ENCODE data around the gene TAS1R1. TPM values are rescaled to one million over a fixed set of nuclear protein-coding genes. Genes with fewer than 3 reads are reported as not detected.

The TAS1R1 gene
- total RNA-seq, 1 experiment from 2014 or later, result not detected

- no peak for DNase-seq
- Histone ChIP-seq H3K4me1 (peaks cover 28% of the 10 kb centered on the region), H3K4me3 (ENCODE audit: low read depth, low read length) (no peak overlapping the region), H3K36me3 (ENCODE audit: control insufficient read depth, insufficient read depth, low read length) (no peaks in the 10 kb centered on the region), H3K9me3 (no peaks in the 10 kb centered on the region), H3K27me3 (replicated peaks; ENCODE audit: control insufficient read depth, insufficient read depth, low read length) (no peaks in the 10 kb centered on the region)
- H3K36me3 Mint-ChIP-seq (ENCODE audit: insufficient read depth, unreplicated experiment), result peaks cover 22% of the 10 kb centered on the region
- POLR2A ChIA-PET, result interaction anchor here (0.7 kb wide), 1 partner anchor 22 kb away, joined by 3 read pairs; no protein-coding TSS in a partner anchor
- intact Hi-C loops (cut with micrococcal nuclease; ENCODE audit: unreplicated experiment), result no loop called here
- H3K27me3 Mint-ChIP-seq (ENCODE audit: insufficient read depth, unreplicated experiment), result no peaks in the 10 kb centered on the region
- peak overlapping the region; percentile 13 for H3K27ac Mint-ChIP-seq (ENCODE audit: unreplicated experiment)
- H3K4me3 Mint-ChIP-seq (ENCODE audit: unreplicated experiment), result peak overlapping the region; percentile 87
- no TSS peak for BruUV-seq (replicated peaks)
- CTCF ChIA-PET, result interaction anchor here (0.7 kb wide), 2 partner anchors 92 to 647 kb away, joined by 3 to 4 read pairs; no protein-coding TSS in a partner anchor
- no peaks in the 10 kb centered on the region for H3K9me3 Mint-ChIP-seq (ENCODE audit: unreplicated experiment)
- TF ChIP-seq CTCF (IDR thresholded peaks at IDR 0.05; ENCODE audit: insufficient read depth in 1 of 2, low read depth in 1 of 2, low read length in 1 of 2, severe bottlenecking in 1 of 2, unreplicated experiment in 1 of 2), result no peak
- no peaks in the 10 kb centered on the region for H3K4me1 Mint-ChIP-seq (ENCODE audit: low read depth, unreplicated experiment)
These were observed 26.6 kb downstream of the TAS1R1 start for GRCh38 chr1:6581561-6582305.

- BruUV-seq (replicated peaks), result no TSS peak
- peak; percentile 68 to 71 for DNase-seq
- H3K9me3 Mint-ChIP-seq (ENCODE audit: unreplicated experiment), result no peaks in the 10 kb centered on the region
- peak overlapping the region; percentile 13 for H3K27ac Mint-ChIP-seq (ENCODE audit: unreplicated experiment)
- no peaks in the 10 kb centered on the region for H3K27me3 Mint-ChIP-seq (ENCODE audit: insufficient read depth, unreplicated experiment)
- no peak overlapping the region for H3K4me3 ChIP-seq (ENCODE audit: low read depth, low read length)
- POLR2A ChIA-PET, result interaction anchor here (0.7 kb wide), 1 partner anchor 21 kb away, joined by 3 read pairs; no protein-coding TSS in a partner anchor
- intact Hi-C loops (cut with micrococcal nuclease; ENCODE audit: unreplicated experiment), result no loop called here
- H3K27me3 ChIP-seq (replicated peaks; ENCODE audit: control insufficient read depth, insufficient read depth, low read length), result no peaks in the 10 kb centered on the region
- no peaks in the 10 kb centered on the region for H3K4me1 Mint-ChIP-seq (ENCODE audit: low read depth, unreplicated experiment)
- CTCF ChIA-PET, result no interaction called here
- H3K36me3 ChIP-seq (ENCODE audit: control insufficient read depth, insufficient read depth, low read length), result no peaks in the 10 kb centered on the region
- TF ChIP-seq CTCF (IDR thresholded peaks at IDR 0.05; ENCODE audit: insufficient read depth in 1 of 2, low read depth in 1 of 2, low read length in 1 of 2, severe bottlenecking in 1 of 2, unreplicated experiment in 1 of 2), result no peak
- H3K9me3 ChIP-seq, result no peaks in the 10 kb centered on the region
- peak overlapping the region; percentile 48 for H3K4me3 Mint-ChIP-seq (ENCODE audit: unreplicated experiment)
- H3K36me3 Mint-ChIP-seq (ENCODE audit: insufficient read depth, unreplicated experiment), result peaks cover 22% of the 10 kb centered on the region
- H3K4me1 ChIP-seq, result peaks cover 28% of the 10 kb centered on the region
These were observed 27.3 kb downstream of the TAS1R1 start for GRCh38 chr1:6582370-6582769.

GRCh38 chr1:6584126-6585080 lies 29.3 kb downstream of the TAS1R1 start:
- POLR2A ChIA-PET, result no interaction called here
- intact Hi-C loops (cut with micrococcal nuclease; ENCODE audit: unreplicated experiment), result no loop called here
- CTCF ChIA-PET, result no interaction called here

More at GRCh38 chr1:6584126-6585080, 29.3 kb downstream of the TAS1R1 start:
- Mint-ChIP-seq H3K36me3 (ENCODE audit: insufficient read depth, unreplicated experiment) (peaks cover 25% of the 10 kb centered on the region), H3K4me3 (ENCODE audit: unreplicated experiment) (no peak overlapping the region), H3K4me1 (ENCODE audit: low read depth, unreplicated experiment) (no peaks in the 10 kb centered on the region), H3K27me3 (ENCODE audit: insufficient read depth, unreplicated experiment) (no peaks in the 10 kb centered on the region), H3K9me3 (ENCODE audit: unreplicated experiment) (no peaks in the 10 kb centered on the region), H3K27ac (ENCODE audit: unreplicated experiment) (no peak overlapping the region)
- TF ChIP-seq CTCF (IDR thresholded peaks at IDR 0.05; ENCODE audit: insufficient read depth in 1 of 2, low read depth in 1 of 2, low read length in 1 of 2, severe bottlenecking in 1 of 2, unreplicated experiment in 1 of 2), result no peak
- Histone ChIP-seq H3K27me3 (replicated peaks; ENCODE audit: control insufficient read depth, insufficient read depth, low read length) (no peaks in the 10 kb centered on the region), H3K4me1 (peaks cover 24% of the 10 kb centered on the region), H3K36me3 (ENCODE audit: control insufficient read depth, insufficient read depth, low read length) (peaks cover 2% of the 10 kb centered on the region; the same call in 1 of the 2 replicates), H3K4me3 (ENCODE audit: low read depth, low read length) (no peak overlapping the region), H3K9me3 (no peaks in the 10 kb centered on the region)
- BruUV-seq (replicated peaks), result no TSS peak
- DNase-seq, result no peak

All from Caco-2 (cell line).